Pulmonary artery endothelial cell (primary cell): Measurements from ENCODE around the gene RPF1. TPM values are rescaled to one million over a fixed set of nuclear protein-coding genes. Genes with fewer than 3 reads are reported as not detected.
"Not testable (repeated sequence)": the region's sequence is repeated elsewhere in the genome, so short reads cannot be mapped to it uniquely, and the experiment has no call there.

Experiments
- DNase-seq: peaks from one replicate; pipeline ENCODE4 v3.0.0-alpha.2; 2011; ENCODE audit warnings: low read depth, low spot score
- total RNA-seq: library from RNA; depleted of rRNA; stranded (reverse); fragments of >200 nt; gene quantifications from 2 replicates; pipeline ENCODE4 v1.2.3, GENCODE V29; 2014

RPF1 gene
- total RNA-seq, 1 donor from 2014 or later, result 35.4 TPM

GRCh38 chr1:84489766-84490165 lies 10.7 kb downstream of the RPF1 start:
- no peak for DNase-seq

- no peak for DNase-seq
These were observed 13.7 kb downstream of the RPF1 start for GRCh38 chr1:84492726-84493125.

GRCh38 chr1:84493747-84494146 lies 14.7 kb downstream of the RPF1 start:
- DNase-seq, result no peak

- DNase-seq, result no peak
These were observed 17.4 kb downstream of the RPF1 start for GRCh38 chr1:84496498-84496897.

GRCh38 chr1:84497631-84498275 lies 18.7 kb downstream of the RPF1 start:
- DNase-seq, result no peak

- no peak for DNase-seq
These were observed 23.9 kb downstream of the RPF1 start for GRCh38 chr1:84502927-84503326.

GRCh38 chr1:84504580-84505492 lies 25.8 kb downstream of the RPF1 start:
- no peak for DNase-seq

GRCh38 chr1:84505493-84506001 lies 26.5 kb downstream of the RPF1 start:
- peak; percentile 15 for DNase-seq

- peak; percentile 81 for DNase-seq
These were observed 27.1 kb downstream of the RPF1 start, which contains the start of the genes GNG5 and SPATA1 for GRCh38 chr1:84506002-84506728. TSS of gene GNG5 (minus strand) at chr1:84506581. CDS start at chr1:84506091, 490 bp downstream. TSS of gene SPATA1 (plus strand) at chr1:84506386. CDS start at chr1:84516360, 9,974 bp downstream.

GRCh38 chr1:84506729-84507453 lies 27.8 kb downstream of the RPF1 start:
- no peak for DNase-seq

GRCh38 chr1:84507887-84508286 lies 28.8 kb downstream of the RPF1 start:
- not testable (repeated sequence) for DNase-seq

- DNase-seq, result no peak
These were observed 29.4 kb downstream of the RPF1 start for GRCh38 chr1:84508510-84508909.

GRCh38 chr1:84509029-84509428 lies 30.0 kb downstream of the RPF1 start:
- DNase-seq, result no peak

- DNase-seq, result no peak
These were observed 31.1 kb downstream of the RPF1 start for GRCh38 chr1:84510165-84510564.

GRCh38 chr1:84510668-84511067 lies 31.6 kb downstream of the RPF1 start:
- no peak for DNase-seq

GRCh38 chr1:84524590-84524989 lies 45.5 kb downstream of the RPF1 start:
- no peak for DNase-seq

- no peak for DNase-seq
These were observed 46.7 kb downstream of the RPF1 start for GRCh38 chr1:84525779-84526178.

GRCh38 chr1:84538599-84538998 lies 59.5 kb downstream of the RPF1 start:
- DNase-seq, result no peak

- no peak for DNase-seq
These were observed 60.9 kb downstream of the RPF1 start for GRCh38 chr1:84539972-84540371.

- no peak for DNase-seq
These were observed 61.7 kb downstream of the RPF1 start for GRCh38 chr1:84540759-84541158.

GRCh38 chr1:84541679-84542078 lies 62.6 kb downstream of the RPF1 start:
- no peak for DNase-seq
